Measurements from ENCODE around the gene NPTXR.
"Not testable (repeated sequence)": the region's sequence is repeated elsewhere in the genome, so short reads cannot be mapped to it uniquely, and the experiment has no call there.

NPTXR gene

DNA sequence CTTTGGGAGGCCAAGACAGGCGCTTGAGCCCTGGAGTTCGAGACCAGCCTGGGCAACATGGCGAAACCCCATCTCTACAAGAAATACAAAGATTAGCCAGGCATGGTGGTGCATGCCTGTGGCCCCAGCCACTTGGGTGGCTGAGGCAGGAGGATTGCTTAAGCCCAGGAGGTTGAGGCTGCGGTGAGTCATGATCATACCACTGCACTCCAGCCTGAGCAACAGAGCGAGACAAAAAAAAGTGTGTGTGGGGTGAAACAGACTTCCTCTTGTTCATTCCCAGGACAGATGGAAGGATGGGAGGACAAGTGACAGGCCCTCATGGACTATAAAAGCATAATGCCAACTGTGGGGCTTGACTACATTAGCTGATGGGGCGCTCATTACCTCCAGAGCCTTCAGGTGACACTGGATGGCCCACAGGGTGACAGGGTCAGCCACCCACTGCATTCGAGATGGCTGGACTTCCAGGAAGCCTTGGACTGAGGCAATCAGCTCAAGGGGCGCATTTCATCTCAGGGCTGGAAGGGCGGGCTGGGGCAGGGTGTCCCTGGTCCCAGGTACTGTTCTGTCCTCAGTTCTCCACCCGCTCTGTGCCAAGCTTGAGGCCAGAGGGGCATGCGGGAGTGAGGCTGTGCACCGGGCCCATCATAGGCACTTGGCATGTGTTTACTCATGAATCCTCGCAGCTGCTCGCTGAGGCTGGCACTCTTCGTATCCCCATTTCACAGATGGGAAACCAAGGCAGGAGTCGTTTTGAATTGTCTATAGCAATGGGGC, 12.5 kb downstream of the NPTXR start:
- DNase-seq (ENCODE audit: low spot score): no peak

DNA sequence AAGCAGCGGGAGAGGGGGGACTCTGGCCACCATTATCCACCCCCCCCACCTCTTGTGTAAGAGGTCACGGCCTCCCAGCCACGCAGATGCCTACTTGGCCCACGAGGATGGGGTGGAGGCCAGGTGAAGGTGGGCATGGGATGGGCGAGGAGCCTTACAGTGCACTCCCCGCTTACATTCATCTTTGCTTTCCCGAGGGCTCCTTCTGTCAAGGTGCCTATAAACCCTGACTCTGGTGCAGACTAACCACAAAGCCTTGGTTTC, 13.1 kb downstream of the NPTXR start:
- no peak for DNase-seq (ENCODE audit: low spot score)

DNA sequence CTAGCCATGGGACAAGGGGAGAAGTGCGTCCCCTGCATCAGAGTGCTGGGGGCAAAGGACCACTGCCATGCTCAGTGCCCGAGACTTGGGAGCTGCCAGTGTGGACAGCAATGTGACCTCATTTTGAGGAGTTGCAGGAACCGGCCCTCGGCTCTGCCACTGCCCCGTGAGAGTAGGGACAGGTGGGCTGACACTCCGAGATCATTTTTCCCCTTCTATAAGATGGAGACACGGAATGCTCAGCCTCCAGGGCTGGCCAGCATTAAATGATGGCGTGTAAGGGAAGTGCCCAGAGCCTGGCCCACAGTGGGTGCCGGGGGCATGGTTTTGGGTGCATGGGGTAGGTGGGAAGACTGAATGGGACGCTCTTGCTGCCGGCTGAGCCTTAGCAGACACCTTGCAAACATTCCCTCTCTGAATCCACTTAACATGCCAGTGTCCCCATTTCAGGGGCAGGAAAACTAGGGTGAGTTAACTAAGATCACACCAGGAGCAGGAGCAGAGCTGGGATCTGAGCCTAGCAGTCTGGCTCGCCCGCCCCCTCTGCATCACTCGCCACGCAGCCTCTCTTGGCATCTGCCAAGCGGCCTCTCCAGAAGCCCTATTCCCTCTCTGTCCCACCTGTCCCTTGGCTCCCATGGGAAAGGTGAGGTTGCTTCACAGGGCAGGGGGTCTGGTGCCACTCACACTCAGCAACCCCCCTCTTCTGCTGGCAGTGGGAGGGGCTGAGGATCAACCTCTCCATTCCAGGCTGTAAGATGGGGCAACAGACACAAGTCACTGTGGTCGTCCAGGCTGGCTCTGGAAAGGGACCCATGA, 13.6 kb downstream of the NPTXR start:
- DNase-seq (ENCODE audit: low spot score): no peak

DNA sequence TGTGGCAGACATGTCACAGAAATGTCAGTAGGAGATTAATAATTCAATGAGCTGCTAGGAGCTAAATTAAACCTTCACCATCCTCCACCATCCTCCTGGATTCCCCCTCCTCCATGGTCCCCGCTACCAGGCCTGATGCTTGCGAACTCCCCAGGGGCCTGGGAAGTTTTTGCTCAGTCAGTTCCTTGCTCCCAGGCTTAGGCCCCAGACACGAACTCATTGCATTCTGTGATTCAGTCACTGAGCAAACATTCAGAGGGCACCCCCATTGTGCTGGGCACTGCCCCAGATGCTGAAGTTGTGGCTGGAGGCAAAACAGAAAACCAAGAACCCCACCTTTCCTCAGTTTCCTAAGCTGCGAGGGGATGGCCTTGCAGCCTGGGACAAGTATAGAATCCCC, 14.3 kb downstream of the NPTXR start:
- DNase-seq (ENCODE audit: low spot score): no peak

DNA sequence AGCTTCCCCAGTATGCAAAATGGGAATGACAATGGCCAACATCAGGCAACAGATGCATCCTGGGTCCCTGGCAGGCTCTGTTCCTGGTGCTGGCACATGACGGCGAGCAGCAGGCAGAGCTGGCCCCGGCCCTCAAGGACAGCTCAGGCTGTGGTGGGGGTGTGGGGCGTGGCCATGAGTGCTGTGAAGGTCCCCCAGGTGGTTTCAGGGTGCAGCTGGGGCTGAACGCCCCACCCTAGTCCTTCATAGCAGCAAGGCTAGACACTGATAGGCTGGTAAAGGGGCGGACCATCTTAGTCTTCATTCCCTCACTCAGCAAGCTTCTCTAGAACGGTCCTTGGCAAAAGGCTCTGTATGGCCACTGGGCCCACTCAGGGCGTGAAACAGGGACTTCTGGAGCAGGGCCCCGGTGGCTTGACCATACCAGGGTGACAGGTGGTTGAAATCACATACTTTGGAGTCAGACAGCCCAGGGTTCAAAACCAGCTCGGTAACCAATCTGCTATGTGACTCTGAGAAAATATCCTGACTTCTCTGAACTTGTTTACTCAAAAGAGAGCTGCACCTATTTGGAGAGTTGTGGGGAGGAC, 15.1 kb downstream of the NPTXR start:
- DNase-seq (ENCODE audit: low spot score): no peak

DNA sequence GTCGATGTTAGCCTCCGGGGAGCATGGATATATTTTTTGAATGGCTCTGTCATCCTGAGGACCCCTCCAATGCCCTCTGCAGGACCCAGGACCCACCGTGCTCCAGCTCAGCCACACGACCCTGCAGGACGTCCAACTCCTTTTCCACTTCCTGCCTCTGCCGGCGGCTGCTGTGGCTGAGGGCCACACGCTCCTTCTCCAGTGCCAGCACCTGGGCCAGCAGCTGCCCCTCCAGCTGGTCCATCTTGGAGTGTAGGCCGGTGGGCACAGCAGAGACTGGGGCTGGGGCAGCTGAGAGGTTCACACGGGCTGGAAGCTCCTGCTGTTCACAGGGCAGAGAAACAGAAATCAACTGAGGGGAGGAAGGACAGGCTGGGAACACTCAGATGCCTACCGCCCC, 15.6 kb downstream of the NPTXR start:
- DNase-seq (ENCODE audit: low spot score): no peak

DNA sequence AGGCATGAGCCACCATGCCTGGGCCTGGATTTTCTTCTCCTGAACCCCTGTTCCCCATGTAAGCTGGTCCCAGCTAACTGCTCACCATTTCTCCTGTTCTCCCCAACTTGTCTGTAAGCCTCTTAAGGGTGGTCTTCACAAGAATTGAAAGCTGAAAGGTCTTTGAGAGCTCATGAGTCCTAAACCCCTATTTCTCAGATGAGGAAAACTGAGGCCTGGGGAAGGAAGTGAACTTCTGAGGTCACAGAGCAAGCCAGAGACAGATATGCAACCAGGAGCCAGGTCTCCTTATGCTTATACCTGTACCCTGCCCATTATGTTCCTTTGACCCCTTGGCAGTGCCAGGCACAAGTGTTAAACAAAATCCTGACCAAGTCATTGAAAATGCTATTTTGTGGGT, 16.3 kb downstream of the NPTXR start:
- no peak for DNase-seq (ENCODE audit: low spot score)

DNA sequence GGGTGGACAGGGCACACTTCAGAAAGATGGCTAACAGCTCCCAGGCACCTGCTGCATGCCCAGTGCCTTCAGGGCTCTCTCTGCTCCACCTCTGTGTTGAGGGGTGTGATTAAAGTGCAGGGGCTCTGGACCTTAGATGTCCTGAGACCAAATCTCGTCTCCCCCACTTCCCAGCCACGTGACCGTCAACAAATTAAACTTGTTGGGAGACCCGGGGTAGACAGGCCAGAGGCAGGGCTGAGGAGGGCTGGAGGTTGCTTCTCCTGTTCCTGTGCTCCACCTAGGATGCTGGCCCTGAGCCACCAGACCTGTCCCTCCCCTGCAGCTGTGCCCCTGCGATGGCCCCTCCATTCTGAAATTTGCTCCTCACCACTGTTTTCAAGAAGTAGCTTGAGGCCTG, 17.0 kb downstream of the NPTXR start:
- no peak for DNase-seq (ENCODE audit: low spot score)

DNA sequence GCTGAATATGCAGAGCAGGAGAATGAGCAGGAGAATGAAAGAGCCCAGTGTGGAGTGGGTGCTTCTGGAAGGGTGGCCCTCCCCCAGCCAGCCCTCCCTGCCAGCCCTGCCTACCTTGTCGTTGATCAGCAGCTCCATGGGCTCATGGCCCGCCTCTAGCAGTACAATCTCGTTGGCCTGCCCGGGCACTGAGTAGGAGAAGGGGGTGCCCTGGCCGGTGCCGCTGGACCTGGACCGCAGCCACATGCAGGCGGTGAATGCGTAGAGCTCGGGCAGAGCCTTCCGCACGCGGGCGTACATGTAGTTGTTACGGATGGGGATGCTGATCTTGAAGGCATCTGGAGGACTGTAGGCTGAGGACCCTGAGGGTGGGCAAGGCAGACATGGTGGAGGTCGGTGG, 17.4 kb downstream of the NPTXR start:
- DNase-seq (ENCODE audit: low spot score): no peak

DNA sequence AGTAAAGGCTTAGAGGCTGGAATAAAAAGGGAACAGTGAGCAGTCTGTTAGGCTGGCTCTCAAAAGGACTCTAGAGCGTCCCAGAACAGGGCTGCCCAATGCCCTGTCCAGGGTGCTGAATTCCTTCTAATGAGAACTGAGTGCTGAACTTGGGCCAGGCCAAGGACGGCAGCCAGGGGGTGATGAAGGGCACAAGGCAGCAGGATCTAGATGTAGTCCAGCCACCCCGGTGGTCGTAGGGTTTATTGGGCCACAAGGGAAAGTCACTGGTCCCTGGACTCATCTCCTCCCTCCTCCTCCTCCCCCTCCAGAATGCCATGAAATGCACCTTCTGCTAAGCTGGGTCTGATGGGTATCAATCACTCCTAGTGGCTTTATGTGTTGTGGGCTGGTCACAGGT, 19.2 kb downstream of the NPTXR start:
- DNase-seq (ENCODE audit: low spot score): peak; percentile 72

DNA sequence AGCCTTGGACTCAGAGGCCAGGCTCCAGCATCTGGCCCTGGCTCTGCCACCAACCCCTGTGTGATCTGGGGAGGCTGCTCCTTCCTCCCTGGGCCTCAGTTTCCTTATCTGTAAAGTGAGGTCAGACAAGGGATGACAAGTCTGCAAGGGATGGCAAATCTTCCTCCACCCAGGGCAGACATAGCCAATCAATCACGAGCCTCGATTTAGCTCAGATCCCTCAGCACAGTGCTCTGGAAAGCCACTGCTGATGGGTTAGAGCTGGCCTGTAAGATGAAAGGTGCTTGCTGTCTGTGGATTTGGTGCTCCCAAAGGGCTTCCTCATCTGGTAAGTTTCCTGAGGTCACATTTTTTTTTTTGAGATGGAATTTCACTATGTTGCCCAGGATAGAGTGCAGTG, 20.2 kb downstream of the NPTXR start:
- no peak for DNase-seq (ENCODE audit: low spot score)

DNA sequence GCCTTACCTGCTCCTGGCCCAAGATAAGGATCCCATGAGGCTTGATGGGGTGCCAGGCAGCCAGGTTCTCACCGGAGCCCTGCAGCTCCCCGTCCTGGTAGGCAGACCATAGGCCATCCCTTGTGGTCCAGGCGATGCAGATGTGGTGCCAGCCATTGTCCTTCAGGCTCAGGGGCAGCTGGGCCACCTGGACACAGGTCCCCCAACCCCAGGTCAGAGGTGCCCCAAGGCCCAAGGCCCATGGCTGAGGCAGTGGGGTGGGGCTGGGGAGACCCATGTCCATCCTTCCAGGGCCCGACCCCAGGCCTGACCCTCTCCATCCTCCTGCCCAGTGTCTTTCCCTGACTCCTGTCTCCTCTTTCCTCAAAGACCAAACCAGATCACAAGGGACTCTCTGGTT, 20.8 kb downstream of the NPTXR start:
- no peak for DNase-seq (ENCODE audit: low spot score)

DNA sequence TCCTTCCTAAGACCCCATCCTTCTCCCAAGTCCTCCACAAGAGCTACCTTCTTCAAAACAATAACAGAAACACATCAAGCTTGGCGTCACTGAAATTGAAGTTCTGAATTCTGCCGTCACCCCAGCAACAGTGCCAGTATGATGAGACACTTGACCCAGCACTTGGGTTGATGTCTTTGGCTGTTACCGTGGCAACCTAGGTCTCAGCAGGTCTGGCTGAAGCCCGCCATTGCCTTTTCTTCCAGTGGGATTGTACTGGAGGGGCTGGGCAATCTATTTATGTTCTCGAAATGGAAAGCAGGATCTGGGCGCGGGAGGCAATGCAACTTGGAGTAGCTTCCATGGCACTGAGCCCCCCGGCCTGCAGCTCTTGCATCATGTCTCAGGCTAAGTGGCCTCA, 23.8 kb downstream of the NPTXR start:
- no peak for DNase-seq (ENCODE audit: low spot score)

DNA sequence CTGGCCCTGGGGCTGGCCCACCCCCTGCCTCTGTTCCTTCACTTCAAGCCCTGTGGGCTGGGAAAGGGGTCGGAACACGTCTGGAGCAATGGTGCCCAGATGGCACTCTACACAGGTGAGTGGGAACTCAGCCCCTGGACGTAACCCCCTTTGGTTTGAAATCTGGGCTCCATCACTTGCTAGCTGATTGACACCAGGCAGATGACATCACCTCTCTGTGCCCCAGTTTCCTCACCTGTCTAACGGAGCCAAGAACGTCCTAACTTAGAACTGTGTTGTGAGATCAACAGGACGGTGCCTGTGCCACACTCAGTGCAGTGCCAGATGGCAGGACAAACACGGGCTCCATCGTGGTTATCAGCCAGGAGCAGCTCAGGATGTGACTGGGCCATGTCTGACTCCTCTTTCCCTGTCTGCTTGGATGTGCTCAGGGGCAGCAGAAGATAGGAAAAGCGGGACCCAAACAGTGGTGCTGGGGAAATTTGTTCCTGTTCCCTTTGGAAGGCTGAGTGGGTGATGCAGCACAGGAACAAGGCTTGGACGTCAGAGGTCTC, 24.4 kb downstream of the NPTXR start:
- DNase-seq (ENCODE audit: low spot score): no peak

DNA sequence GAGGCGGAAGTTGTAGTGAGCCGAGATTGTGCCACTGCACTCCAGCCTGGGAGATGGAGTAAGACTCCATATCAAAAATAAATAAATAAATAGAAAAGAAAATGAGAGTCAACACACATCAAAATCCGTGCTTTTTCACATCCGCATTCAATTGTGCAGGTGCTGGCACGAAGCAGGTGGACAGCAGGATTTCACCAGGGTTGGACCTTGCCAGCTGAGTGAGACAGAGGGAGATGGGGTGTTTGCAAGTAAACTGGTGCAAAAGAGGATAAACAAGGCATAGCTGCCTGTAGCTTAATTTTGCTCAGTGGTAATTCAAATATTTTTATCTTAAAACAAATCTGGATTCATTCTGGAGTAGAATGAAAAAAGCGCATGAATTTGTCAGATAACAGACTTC, 26.6 kb downstream of the NPTXR start:
- no peak for DNase-seq (ENCODE audit: low spot score)

DNA sequence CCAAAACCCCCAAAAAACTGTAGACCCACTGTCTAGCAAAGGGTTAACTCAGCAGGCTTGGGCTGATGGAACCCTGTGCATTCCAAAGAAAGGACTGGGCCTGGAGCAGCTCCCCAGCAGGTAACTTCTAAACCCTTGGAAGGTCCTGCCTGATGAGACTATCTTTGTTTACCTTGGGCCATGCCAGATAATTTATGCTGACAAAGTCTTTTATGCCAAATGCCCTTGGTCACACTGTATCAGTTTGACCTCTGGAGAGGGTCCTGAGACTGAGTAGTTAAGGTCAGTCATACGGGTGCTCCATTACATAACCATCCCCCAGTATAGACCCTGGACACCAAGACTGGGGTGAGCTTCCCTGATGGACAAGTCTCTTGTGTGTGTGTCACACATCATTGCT, 28.0 kb downstream of the NPTXR start:
- DNase-seq (ENCODE audit: low spot score): no peak

DNA sequence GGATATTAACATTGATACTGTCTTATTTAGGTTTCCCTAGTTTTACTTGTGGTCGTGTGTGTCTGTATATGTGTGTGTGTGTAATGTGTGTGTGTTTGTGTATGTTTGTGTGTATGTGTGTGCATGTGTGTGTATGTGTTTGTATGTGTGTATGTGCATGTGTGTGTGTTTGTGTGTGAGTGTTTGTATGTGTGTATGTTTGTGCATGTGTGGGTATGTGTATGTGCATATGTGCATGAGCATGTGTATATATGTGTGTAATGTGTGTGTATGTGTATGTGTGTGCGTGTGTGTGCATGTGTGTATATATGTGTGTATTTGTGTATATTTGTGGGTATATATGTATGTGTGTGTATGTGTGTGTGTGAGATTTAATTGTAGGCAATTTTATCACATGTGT, 32.6 kb downstream of the NPTXR start:
- DNase-seq (ENCODE audit: low spot score): no peak

DNA sequence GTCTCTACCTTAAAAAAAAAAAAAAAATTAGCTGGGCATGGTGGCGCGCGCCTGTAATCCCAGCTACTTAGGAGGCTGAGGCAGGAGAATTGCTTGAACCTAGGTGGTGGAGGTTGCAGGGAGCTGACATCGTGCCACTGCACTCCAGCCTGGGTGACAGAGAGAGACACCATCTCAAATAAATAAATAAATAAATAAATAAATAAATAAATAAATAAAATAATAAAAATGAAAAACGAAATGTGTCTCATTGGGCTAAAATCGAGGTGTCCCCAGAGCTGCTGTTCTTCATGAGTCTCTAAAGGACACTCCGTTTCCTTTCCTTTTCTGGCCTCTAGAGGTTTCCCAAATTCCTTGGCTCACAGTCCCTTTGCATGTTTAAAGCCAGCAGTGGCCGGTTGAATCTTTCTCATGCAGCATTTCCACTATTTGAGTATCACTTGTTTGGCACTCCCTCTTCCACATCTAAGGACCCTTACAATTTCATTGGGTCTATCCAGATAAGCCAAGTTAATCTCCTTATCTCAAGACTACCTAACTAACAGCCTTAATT, 38.7 kb downstream of the NPTXR start:
- not testable (repeated sequence) for DNase-seq (ENCODE audit: low spot score)

DNA sequence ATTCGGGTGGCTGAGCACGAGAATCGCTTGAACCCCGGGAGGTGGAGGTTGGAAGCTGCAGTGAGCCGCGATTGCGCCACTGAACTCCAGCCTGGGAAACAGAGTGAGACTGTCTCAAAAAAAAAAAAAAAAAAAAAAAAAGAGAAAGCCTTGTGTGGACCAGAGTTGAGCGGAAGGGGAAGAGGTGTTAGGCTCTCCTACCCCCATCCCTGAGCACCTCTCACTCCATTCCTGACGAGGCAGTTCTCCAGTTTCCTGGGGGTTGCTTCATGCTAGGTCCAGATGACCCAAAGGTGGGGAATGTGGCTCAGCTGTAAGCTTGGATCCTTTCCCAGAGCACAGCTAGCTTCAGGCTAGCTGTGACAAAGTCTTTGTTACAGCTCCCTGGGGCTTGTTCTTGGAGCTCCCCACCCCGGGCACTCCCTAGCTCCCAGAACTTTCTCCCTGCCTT, 41.1 kb downstream of the NPTXR start:
- no peak for DNase-seq (ENCODE audit: low spot score)

DNA sequence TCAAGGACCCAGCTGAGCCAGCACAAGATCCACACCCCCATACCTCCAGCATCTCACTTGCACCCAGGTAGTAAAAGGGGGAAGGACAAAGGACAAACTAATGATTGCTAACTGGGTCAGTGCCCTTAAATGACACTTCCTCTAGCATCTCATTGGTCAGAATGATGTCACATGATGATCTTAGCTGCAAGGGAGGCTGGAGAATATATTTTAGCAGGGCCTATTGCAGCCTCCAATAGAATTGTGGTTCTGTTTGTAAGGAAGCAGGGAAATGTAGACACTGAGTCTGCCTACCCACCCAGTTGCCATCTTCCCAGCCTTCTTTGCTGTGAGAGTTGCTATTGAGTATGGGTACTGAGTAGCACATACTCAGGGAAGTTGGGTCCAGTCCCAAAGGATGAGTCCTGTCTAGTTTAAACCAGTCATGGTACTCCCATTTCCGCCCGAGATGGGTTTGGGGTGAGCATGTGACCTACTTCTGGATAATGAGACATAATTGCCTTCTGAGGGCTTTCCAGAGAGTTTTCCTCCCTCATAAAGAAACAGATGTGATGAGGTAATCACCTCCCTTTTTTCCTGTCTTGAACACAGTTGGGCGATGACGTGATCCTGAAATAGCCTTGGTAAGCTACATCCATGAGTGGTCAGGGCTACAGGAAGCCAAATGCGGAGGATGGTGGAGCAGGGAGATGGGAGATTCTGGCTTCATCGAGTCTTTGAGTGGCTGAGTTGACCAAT, 44.4 kb downstream of the NPTXR start:
- no peak for DNase-seq (ENCODE audit: low spot score)

DNA sequence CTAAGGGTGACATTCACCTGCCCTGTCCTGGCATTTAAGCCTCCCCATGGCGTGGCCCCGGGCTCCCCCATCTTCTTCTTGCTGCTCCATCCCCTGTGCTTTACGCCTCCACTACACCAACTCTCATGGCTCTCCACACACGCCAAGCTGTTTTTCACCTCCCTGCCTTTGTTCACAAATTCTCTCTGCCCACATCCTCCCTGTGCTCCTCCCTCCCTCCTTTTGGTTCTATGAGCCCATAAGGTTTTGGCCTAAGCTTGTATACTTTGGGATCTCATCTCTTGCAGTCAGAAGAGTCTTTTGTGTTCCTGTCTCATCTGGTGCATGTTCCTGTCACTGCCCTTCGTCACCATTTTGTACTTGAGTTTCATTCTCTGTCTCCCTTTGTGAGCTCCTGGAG, 45.3 kb downstream of the NPTXR start:
- DNase-seq (ENCODE audit: low spot score): no peak
